GM19372 (cell line): ENCODE results near the gene RRAS.

ENCODE experiments used
- ATAC-seq: cut with Tn5 transposase; IDR thresholded peaks from one replicate; pipeline ENCODE4 v1.9.1; 2021; ENCODE audit warnings: mild to moderate bottlenecking, low read depth, moderate library complexity; ENCODE audit not compliant: unreplicated experiment

RRAS gene

GRCh38 chr19:49655570-49656455, 15.9 kb upstream of the RRAS start:
- ATAC-seq = no peak

GRCh38 chr19:49654581-49654980, 14.6 kb upstream of the RRAS start:
- no peak for ATAC-seq

- no peak for ATAC-seq
Measured at GRCh38 chr19:49653466-49653806, 13.5 kb upstream of the RRAS start.

GRCh38 chr19:49652551-49653465, 12.9 kb upstream of the RRAS start:
- ATAC-seq = no peak

GRCh38 chr19:49651820-49652550, 12.0 kb upstream of the RRAS start:
- ATAC-seq = no peak

GRCh38 chr19:49651029-49651819, 11.3 kb upstream of the RRAS start:
- ATAC-seq = no peak

GRCh38 chr19:49646586-49646985, 6.6 kb upstream of the RRAS start:
- no peak for ATAC-seq

GRCh38 chr19:49645995-49646394, 6.1 kb upstream of the RRAS start:
- ATAC-seq = no peak

GRCh38 chr19:49645592-49645991, 5.6 kb upstream of the RRAS start:
- no peak for ATAC-seq

GRCh38 chr19:49643466-49643865, 3.5 kb upstream of the RRAS start:
- no peak for ATAC-seq

- no peak for ATAC-seq
Measured at GRCh38 chr19:49642492-49643035, 2.6 kb upstream of the RRAS start.

- ATAC-seq = peak; percentile 59
Measured at GRCh38 chr19:49641688-49642491, 1.9 kb upstream of the RRAS start, which contains the start of gene SCAF1. TSS of gene SCAF1 (plus strand) at chr19:49642209. CDS start at chr19:49645027, 2,818 bp downstream.

GRCh38 chr19:49639401-49640112, 386 bp downstream of the RRAS start:
- no peak for ATAC-seq

GRCh38 chr19:49637821-49638738, 1.9 kb downstream of the RRAS start:
- no peak for ATAC-seq

- no peak for ATAC-seq
Measured at GRCh38 chr19:49636233-49636932, 3.6 kb downstream of the RRAS start.

GRCh38 chr19:49635530-49636232, 4.3 kb downstream of the RRAS start:
- ATAC-seq = no peak
